Left lung (tissue), 10 donors: Measurements from ENCODE around the gene TNFRSF6B. TPM values are rescaled to one million over a fixed set of nuclear protein-coding genes. Genes with fewer than 3 reads are reported as not detected.
A peak's percentile ranks its signal among the peaks of the same experiment; 100 is the strongest.

ENCODE experiments used
- ATAC-seq: fragments of 200-7000 bp; cut with Tn5 transposase; one replicate; pipeline ENCODE4 v1.9.1; 2020; ENCODE audit warnings: moderate library complexity
- DNase-seq, 4 donors: peaks; one replicate each; pipeline ENCODE4 v3.0.0-alpha.2; 2013 to 2020
- H3K27ac ChIP-seq, 2 donors: fragments of 200-600 bp; sonication (generic) in 1 of 2; one replicate each; pipeline versions ENCODE4 v1.5.0 to v1.8.0; 2020 to 2021
- H3K27me3 ChIP-seq, 2 donors: fragments of 200-600 bp; sonication (generic) in 1 of 2; one replicate each; pipeline versions ENCODE4 v1.5.0 to v1.8.0; 2020 to 2021
- H3K36me3 ChIP-seq, 2 donors: fragments of 200-600 bp; sonication (generic) in 1 of 2; one replicate each; pipeline versions ENCODE4 v1.5.0 to v1.8.0; 2020 to 2021
- H3K4me1 ChIP-seq, 2 donors: fragments of 200-600 bp; one replicate each; pipeline ENCODE4 v1.8.0; 2021
- H3K4me3 ChIP-seq, 2 donors: fragments of 200-600 bp; sonication (generic) in 1 of 2; one replicate each; pipeline versions ENCODE4 v1.5.0 to v1.8.0; 2020 to 2021; ENCODE audit warnings: mild to moderate bottlenecking in 1 of 2
- H3K9me3 ChIP-seq, 2 donors: fragments of 200-600 bp; sonication (generic) in 1 of 2; one replicate each; pipeline versions ENCODE4 v1.5.0 to v1.8.0; 2020 to 2021
- CTCF ChIP-seq, 2 donors: fragments of 200-600 bp; sonication (generic) in 1 of 2; IDR thresholded peaks; one replicate each; pipeline versions ENCODE4 v1.5.0 to v1.8.0; 2021; ENCODE audit warnings: antibody characterized with exemption in 2 of 2
- intact Hi-C, 2 donors: fragments of 100-400 bp; cut with DNase I; formaldehyde crosslinking; loops; one replicate each; pipeline versions ENCODE4 v1.11.2 to v1.14.2; 2022
- polyA plus RNA-seq, 6 donors: library from polyadenylated mRNA; unstranded; fragments of 120-200 nt; gene quantifications; one replicate each; pipeline ENCODE4 v1.2.1, GENCODE V29; 2013; ENCODE audit not compliant: insufficient read length in 6 of 6
- total RNA-seq, 2 donors: library from RNA; stranded (reverse); fragmentation: NEBNext Ultra II Directional; extraction: Animal tissue kit (Norgen Biotek cat#: 25700); gene quantifications; one replicate each; pipeline ENCODE4 v1.2.1, GENCODE V29; 2021
- donor health status: DM: no; HTN: yes; CAD: no.
- donor health status: DM: no; HTN: no; CAD: no.

Gene TNFRSF6B
- total and polyA plus RNA-seq, 8 donors: 1.6 to 17.6 (median 2.7) TPM

- peaks cover 0 to 26% of the 10 kb centered on the region in 2 donors for H3K27me3 ChIP-seq
- peak in 1 of 4 donors; percentile 76 for DNase-seq
- intact Hi-C loops: no loop called here
- H3K4me3 ChIP-seq: peak overlapping the region in 1 of 2 donors; percentile 43
- peak overlapping the region in 1 of 2 donors; percentile 41 for H3K27ac ChIP-seq
- peaks cover 0 to 60% of the 10 kb centered on the region in 2 donors for H3K36me3 ChIP-seq
- ATAC-seq: no peak
- H3K9me3 ChIP-seq: no peaks in the 10 kb centered on the region
- no peak for TF ChIP-seq CTCF (IDR thresholded peaks at IDR 0.05)
- H3K4me1 ChIP-seq: peaks cover 31 to 48% of the 10 kb centered on the region in 2 donors
These were observed 41.7 kb downstream of the TNFRSF6B start for GRCh38 chr20:63737945-63738686.

GRCh38 chr20:63738687-63739129, 42.3 kb downstream of the TNFRSF6B start:
- peaks cover 31 to 48% of the 10 kb centered on the region in 2 donors for H3K4me1 ChIP-seq

GRCh38 chr20:63739130-63740069, 42.9 kb downstream of the TNFRSF6B start, which contains the start of gene SLC2A4RG:
SLC2A4RG (plus strand) TSS chr20:63739776; CDS start chr20:63739913, 137 bp downstream.
- peaks cover 0 to 26% of the 10 kb centered on the region in 2 donors for H3K27me3 ChIP-seq
- intact Hi-C loops: no loop called here
- TF ChIP-seq CTCF (IDR thresholded peaks at IDR 0.05): no peak

More at GRCh38 chr20:63738687-63739129, 42.3 kb downstream of the TNFRSF6B start:
- intact Hi-C loops: no loop called here
- peak overlapping the region; percentile 43 to 53 for H3K4me3 ChIP-seq
- DNase-seq: peak in 2 of 4 donors; percentile 60 to 91
- H3K27me3 ChIP-seq: peaks cover 0 to 26% of the 10 kb centered on the region in 2 donors
- no peaks in the 10 kb centered on the region for H3K9me3 ChIP-seq
- TF ChIP-seq CTCF (IDR thresholded peaks at IDR 0.05): no peak
- peak overlapping the region; percentile 63 to 78 for H3K27ac ChIP-seq
- peaks cover 0 to 60% of the 10 kb centered on the region in 2 donors for H3K36me3 ChIP-seq
- ATAC-seq: peak; percentile 45

GRCh38 chr20:63740070-63740626, 43.7 kb downstream of the TNFRSF6B start:
- no peak for TF ChIP-seq CTCF (IDR thresholded peaks at IDR 0.05)
- DNase-seq (peak in 2 of 4 donors; percentile 65 to 86), ATAC-seq (peak; percentile 21)
- H3K4me3 ChIP-seq: peak overlapping the region; percentile 60 to 65
- intact Hi-C loops: no loop called here
- H3K27ac ChIP-seq: peak overlapping the region; percentile 78 to 93
- H3K4me1 ChIP-seq: peaks cover 31 to 48% of the 10 kb centered on the region in 2 donors
- H3K9me3 ChIP-seq: no peaks in the 10 kb centered on the region
- H3K36me3 ChIP-seq: peaks cover 0 to 48% of the 10 kb centered on the region in 2 donors
- H3K27me3 ChIP-seq: peaks cover 0 to 26% of the 10 kb centered on the region in 2 donors

More at GRCh38 chr20:63739130-63740069, 42.9 kb downstream of the TNFRSF6B start, which contains the start of gene SLC2A4RG:
- DNase-seq: peak; percentile 79 to 95 (median 86)
- Histone ChIP-seq H3K36me3 (peaks cover 0 to 56% of the 10 kb centered on the region in 2 donors), H3K27ac (peak within 1 kb of the TSS; percentile 78 to 93), H3K4me1 (peaks cover 31 to 48% of the 10 kb centered on the region in 2 donors), H3K9me3 (no peaks in the 10 kb centered on the region), H3K4me3 (peak within 1 kb of the TSS; percentile 60 to 65)
- ATAC-seq: peak; percentile 67
